ENCODE results near the gene UCK1.

DNA sequence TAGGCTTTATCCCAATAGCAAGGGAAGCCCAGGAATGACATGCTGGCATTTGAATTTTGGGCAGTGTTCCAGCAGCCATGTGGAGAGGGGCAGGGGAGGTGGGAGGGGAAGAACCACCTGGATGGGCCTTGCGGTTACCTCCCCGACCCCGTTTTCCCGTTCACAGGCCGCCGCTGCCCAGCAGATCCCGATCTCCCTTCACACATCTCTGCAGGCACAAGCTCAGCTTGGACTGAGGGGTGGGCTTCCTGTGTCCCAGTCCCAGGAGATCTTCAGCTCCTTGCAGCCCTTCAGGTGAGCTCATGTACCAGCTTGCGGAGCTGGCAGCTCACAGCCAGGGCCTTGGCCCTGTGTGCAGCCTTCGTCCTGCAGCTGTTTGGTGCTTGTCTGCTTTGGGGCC lies 44.1 kb downstream of the UCK1 start:
- TF ChIP-seq CTCF (IDR thresholded peaks at IDR 0.05; ENCODE audit: low read depth, low read length, missing input control), result no peak
- no peak for TF ChIP-seq REST (IDR thresholded peaks at IDR 0.05)
- no peak for TF ChIP-seq GABPA (IDR thresholded peaks at IDR 0.05 in 1 of 2, conservative IDR thresholded peaks at IDR 0.05 in 1 of 2)
- TF ChIP-seq EGR1 (IDR thresholded peaks at IDR 0.05; ENCODE audit: low read depth in 2 of 2), result no peak

Measured in liver (tissue), 3 donors.